ENCODE measurements around the gene DGKG. TPM values are rescaled to one million over a fixed set of nuclear protein-coding genes. Genes with fewer than 3 reads are reported as not detected.

Gene DGKG
- total RNA-seq, 4 donors from 2014 or later: 1.1 to 9.5 (median 1.7) TPM

DNA sequence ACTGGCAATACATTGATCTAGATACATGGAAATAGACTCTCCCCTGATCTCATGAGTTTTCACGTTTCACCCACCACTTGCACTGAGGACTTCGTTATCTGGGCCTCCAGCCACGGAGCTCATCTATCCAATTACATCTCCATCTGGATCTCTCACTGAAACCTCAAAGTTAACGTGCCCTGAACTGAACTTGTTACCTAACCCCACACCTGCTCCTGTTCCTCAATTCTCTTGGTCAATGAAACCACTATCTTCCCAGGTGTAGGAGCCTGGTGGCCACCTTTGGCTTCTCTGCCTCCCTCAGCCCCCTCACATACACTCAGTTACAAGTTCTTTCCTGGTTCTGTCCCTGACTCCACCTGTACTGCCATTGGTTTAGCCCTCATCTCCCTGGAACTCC is 9.7 kb downstream of the DGKG start:
- 77 to 78% methylated on average over 4 of the region's 4 CpGs for WGBS, 2 donors
- no peak for DNase-seq (ENCODE audit: low spot score in 2 of 2)
- TF ChIP-seq, protein P1, sequence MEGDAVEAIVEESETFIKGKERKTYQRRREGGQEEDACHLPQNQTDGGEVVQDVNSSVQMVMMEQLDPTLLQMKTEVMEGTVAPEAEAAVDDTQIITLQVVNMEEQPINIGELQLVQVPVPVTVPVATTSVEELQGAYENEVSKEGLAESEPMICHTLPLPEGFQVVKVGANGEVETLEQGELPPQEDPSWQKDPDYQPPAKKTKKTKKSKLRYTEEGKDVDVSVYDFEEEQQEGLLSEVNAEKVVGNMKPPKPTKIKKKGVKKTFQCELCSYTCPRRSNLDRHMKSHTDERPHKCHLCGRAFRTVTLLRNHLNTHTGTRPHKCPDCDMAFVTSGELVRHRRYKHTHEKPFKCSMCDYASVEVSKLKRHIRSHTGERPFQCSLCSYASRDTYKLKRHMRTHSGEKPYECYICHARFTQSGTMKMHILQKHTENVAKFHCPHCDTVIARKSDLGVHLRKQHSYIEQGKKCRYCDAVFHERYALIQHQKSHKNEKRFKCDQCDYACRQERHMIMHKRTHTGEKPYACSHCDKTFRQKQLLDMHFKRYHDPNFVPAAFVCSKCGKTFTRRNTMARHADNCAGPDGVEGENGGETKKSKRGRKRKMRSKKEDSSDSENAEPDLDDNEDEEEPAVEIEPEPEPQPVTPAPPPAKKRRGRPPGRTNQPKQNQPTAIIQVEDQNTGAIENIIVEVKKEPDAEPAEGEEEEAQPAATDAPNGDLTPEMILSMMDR (IDR thresholded peaks at IDR 0.05): no peak
- TF ChIP-seq POLR2A (IDR thresholded peaks at IDR 0.05): no peak
- no peak overlapping the region for H3K4me3 ChIP-seq (ENCODE audit: low read depth, poor library complexity, severe bottlenecking)
- intact Hi-C loops (cut with DNase I; ENCODE audit: low total_unique reads): no loop called here

DNA sequence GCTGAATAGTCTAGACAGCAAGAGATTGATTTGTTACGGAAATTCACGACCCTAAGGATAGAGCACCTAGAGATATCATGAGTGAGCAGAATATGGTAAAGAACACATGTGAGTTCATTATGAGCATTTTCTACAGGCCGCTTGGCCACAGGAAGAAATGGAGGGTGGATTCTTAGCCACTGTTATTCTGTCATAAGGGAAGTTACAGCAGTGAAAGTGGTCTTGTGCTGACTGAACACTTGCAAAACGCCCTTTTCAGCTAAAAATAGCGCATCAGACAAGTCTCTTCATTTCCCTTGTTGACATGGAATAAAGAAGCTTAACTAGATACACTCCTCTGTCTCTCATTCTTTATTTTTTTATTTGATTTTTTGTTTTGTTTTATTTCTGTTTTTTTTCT is 19.8 kb downstream of the DGKG start:
- TF ChIP-seq, protein P1 (IDR thresholded peaks at IDR 0.05): no peak
- TF ChIP-seq POLR2A (IDR thresholded peaks at IDR 0.05): no peak
- DNase-seq (ENCODE audit: low spot score in 2 of 2): peak in 1 of 2 donors; percentile 24
- 65 to 66% methylated on average over 5 of the region's 5 CpGs for WGBS, 2 donors
- intact Hi-C loops (cut with DNase I; ENCODE audit: low total_unique reads): no loop called here
- H3K4me3 ChIP-seq (ENCODE audit: low read depth, poor library complexity, severe bottlenecking): no peak overlapping the region

DNA sequence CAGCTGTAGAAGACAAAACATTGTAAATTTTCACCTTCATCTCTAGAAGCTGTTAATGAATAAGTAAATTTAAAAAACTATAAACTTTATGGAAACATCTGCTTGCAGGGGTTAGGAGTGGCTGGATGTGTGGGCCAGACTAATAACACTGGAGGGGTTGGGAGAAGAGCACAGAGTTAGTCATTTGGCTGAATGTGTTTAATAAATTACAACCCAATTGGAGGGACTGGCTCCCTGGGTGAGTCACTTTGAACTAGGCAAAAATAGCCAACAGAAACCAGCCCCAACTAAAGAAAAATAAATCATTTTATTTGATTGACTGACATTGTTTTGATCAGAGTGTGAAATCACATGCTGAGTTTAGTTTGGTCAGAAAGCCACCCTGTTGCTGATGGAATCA is 21.8 kb downstream of the DGKG start:
- H3K4me3 ChIP-seq (ENCODE audit: low read depth, poor library complexity, severe bottlenecking): no peak overlapping the region
- no peak for DNase-seq (ENCODE audit: low spot score in 2 of 2)
- intact Hi-C loops (cut with DNase I; ENCODE audit: low total_unique reads): no loop called here
- TF ChIP-seq POLR2A (IDR thresholded peaks at IDR 0.05): no peak
- TF ChIP-seq, protein P1 (IDR thresholded peaks at IDR 0.05): no peak

DNA sequence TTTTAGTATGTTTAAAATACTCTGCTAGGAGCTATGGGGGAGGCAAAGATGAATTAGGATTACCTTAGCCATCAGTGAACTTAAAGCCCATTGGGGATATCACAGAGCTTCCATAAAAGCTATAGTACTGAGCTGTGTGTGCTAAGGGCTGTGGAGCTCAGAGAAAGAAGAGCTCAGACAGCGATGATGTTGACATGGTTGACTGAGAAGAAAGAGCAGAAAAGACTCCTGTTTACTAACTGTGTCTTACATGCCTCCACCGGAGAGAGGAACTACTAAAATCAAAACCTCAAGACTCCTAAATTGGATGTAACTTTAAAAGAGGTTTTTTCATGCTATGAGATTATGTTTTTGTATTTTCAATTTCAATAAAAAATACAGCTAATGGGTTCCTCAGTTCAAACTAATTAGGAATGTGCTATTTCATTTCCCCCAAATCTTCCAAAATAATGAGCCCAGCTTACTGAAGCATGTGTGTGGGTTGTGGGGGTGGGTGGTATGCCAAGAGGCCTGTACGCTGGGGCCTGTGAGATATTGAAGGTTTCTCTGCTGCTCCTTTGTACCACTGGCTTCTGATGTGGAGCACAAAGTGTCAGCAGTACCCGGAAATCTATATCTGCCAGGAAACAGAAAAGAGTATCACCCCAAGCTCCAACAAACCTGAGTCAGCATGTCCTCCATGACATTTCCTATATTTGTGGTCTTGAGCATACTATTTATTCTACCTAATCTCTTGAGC is 22.7 kb downstream of the DGKG start:
- intact Hi-C loops (cut with DNase I; ENCODE audit: low total_unique reads): no loop called here
- 78 to 82% methylated on average over 4 of the region's 4 CpGs for WGBS, 2 donors

DNA sequence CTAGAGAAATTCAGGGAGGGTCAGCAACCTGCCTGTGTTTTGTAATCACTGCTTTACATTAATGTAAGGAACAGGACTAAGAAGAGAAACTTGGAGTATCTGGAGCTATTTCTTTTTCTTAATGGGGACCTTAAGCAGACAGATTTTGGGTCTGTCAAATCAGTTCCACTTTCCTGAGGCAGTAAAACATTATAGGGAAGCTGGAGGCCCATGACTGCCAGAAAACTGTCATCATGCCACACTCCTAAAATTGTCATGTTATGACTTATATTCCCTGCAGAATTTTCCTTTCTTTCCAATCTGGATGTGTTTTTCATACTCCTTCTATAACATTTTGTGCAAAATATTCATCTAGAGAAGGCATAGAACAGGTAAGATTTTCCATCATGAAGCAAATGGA is 28.8 kb downstream of the DGKG start:
- TF ChIP-seq POLR2A (IDR thresholded peaks at IDR 0.05): no peak
- TF ChIP-seq, protein P1 (IDR thresholded peaks at IDR 0.05): no peak
- DNase-seq (ENCODE audit: low spot score in 2 of 2): no peak
- H3K4me3 ChIP-seq (ENCODE audit: low read depth, poor library complexity, severe bottlenecking): no peak overlapping the region
- intact Hi-C loops (cut with DNase I; ENCODE audit: low total_unique reads): no loop called here

More for the DNA sequence above, 22.7 kb downstream of the DGKG start:
- no peak for TF ChIP-seq POLR2A (IDR thresholded peaks at IDR 0.05)
- TF ChIP-seq, protein P1 (IDR thresholded peaks at IDR 0.05): no peak
- H3K4me3 ChIP-seq (ENCODE audit: low read depth, poor library complexity, severe bottlenecking): no peak overlapping the region
- no peak for DNase-seq (ENCODE audit: low spot score in 2 of 2)

Data from lower leg skin (tissue), 4 donors.